Stimulated activated CD4-positive, alpha-beta T cell treated with anti-CD3 and anti-CD28 coated beads, Interleukin-4, amount 100 ng/mL, for 4 hours (primary cell): ENCODE measurements around the gene TMCC3.
"Not testable (repeated sequence)": the region's sequence is repeated elsewhere in the genome, so short reads cannot be mapped to it uniquely, and the experiment has no call there.

Experiments used
- DNase-seq, 2 experiments: peaks; one replicate each; pipeline ENCODE4 v3.0.0-alpha.2; 2020

The TMCC3 gene

DNA sequence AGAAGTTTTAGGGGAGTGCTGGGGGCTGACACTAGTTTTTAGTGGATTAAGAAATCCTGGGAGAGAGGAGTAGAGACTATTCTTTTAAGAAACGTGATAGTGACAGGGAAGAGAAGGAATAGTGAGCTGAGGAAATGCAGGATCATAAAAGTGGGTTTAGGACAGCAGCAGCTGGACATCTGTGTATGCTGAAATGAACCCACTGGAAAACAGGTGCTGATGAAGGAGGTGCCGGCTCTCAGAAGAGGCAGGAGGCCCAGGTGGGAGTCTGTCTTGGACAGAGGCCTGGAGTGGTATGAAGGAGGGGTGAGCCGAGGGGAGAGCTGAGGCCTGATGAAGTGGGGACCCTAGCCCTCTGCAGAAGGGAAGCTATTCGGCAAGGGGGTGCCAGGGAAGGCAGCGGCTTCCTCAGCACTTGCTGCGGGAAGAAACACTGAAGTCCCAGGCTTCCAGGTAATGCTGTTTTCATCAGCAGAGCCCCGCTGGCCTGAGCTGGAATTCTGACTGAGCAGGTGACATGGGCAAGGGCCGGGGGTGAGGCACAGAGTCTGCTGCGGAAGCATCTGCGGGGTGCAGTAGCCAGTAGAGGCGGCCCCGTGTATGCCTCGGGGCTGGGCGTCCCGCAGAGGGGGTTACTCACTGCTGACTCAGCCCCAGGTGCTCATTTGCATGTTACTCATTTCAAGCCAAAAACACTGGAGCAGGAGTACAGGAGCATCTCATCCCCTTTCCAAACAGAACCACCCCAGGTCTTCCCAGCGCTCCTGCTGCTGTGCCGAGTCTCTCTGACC lies 89.7 kb downstream of the TMCC3 start:
- DNase-seq = peak; percentile 8 to 17

- no peak for DNase-seq
Measured at GRCh38 chr12:94558612-94559011, 91.7 kb downstream of the TMCC3 start.

DNA sequence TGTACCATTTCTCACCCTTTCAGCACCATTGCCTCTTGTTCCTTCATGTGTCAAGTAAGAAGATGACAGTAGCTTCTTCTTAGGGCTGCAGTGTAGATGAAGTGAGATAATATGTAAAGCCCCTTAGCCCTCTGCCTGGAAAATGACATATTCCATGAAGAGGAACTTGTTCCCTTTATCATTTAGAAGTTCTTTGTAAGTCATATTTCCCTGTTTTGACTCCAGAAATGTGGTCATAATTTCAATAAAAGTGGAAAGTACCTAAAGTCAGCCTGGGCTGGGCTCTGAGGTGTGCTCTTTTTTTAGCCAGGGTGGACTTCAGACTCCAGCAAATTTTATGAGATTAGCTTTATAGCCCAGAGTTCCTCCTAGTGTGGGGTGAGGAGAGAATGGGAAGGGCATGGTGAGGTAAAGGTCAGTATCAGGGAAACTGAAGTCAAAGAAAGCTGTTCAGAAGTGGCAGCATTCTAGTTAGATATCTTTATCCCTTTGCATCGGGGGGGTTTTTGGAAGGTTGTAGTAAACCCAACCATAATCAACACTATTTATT lies 92.5 kb downstream of the TMCC3 start:
- no peak for DNase-seq

DNA sequence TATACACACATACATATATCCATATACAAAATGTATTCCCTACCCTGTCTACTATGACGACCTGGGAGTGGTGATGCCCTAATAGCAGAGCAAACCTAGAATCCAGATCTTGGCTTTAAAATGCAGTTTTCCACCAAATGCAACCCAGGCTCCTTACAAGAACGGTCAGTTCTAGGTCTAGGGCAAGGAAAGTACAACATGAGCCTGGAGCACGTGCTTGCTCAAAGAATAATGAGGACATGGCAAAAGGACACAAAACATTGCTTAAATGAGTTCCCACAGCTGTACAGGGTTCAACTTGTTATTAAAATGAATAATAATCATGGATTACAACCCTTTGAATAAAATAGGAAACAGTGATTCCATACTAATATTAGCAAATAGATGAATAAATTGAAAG lies 94.7 kb downstream of the TMCC3 start:
- no peak for DNase-seq

DNA sequence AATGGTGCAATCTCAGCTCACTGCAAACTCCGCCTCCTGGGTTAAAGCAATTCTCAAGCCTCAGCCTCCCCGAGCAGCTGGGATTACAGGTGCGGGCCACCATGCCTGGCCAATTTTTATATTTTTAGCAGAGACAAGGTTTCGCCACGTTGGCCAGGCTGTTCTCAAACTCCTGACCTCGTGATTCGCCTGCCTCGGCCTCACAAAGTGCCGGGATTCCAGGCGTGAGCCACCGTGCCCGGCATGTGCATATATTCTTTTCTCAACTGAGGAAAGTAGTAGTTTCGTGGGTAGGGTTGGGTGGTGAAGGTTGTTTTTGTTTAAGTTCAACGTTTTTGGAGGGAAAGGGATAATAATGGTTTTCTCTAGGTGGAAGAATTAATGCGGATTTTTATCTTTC lies 96.5 kb downstream of the TMCC3 start:
- no peak for DNase-seq

- DNase-seq = no peak
Measured at GRCh38 chr12:94553130-94553519, 97.2 kb downstream of the TMCC3 start.

DNA sequence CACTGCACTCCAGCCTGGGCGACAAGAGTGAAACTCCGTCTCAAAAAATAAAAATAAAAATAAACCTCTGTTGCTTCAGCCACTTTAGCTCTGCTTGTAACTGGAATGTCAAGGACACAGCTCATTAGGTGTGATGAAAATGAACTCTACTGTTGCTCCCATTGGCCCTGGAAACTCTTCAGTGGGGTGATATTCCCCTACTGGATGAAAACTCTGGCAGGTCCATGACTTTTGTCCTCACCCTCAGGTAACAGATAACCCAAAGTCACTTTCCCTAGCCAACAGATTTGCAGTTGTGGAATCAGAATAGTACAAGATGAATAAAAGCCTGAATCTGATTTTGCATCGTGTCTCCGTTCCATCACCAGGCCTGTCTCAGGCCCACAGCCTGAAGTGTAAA lies 98.5 kb downstream of the TMCC3 start:
- no peak for DNase-seq

DNA sequence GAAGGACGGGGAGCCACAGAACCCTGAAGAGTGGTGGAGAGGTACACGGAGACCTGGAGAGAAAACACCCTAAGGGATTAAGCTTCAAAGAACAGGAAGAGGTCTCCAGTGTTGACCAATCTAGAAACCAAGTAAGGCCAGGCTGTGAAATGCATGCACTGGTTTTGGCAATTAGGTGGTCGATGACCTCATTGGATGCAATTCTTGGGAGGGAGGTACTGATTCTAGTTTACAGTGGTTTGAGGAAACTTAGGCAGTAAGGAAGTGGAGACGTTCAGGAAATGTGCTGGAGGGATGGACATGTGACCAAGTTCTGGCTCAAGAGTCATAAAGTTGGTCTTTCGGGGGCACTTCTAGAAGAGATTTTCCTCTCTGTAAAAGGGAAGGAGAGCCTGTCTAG lies 99.4 kb downstream of the TMCC3 start:
- no peak for DNase-seq

- not testable (repeated sequence) for DNase-seq
Measured at GRCh38 chr12:94548833-94549232, 101.5 kb downstream of the TMCC3 start.

- DNase-seq = no peak
Measured at GRCh38 chr12:94545935-94546771, 104.2 kb downstream of the TMCC3 start.

DNA sequence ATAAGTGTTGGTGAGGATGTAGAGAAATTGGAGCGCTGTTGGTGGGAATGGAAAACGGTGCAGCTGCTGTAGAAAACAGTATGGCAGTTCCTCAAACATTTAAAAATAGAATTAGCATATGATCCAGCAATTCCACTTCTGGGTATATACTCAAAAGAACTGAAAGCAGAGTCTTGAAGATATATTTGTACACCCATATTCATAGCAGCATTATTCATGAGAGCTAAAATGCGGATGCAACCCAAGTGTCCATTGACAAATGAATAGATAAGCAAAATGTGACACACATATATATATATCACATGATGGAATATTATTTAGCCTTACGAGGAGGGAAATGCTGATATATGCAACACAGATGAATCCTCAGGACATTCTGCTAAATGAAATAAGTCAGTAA lies 106.0 kb downstream of the TMCC3 start:
- no peak for DNase-seq

DNA sequence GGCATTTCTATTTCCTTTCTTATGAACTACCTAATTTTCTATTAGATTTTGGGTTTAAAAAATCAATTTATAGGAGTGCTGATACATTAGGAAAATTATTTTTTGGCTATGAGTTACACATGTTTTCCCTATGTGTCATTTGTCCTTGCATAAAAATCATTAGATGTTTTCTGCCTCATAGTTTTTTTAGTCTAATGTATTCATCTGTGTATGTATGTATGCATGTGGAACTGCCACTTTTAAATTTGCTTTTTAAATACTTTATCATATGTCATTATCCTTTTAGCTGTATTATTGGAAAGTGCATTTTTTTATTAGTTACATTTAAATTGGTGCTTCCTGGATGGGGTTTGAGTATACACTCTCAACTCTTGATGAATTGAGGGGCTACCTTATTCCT lies 112.0 kb downstream of the TMCC3 start:
- no peak for DNase-seq

- DNase-seq = no peak
Measured at GRCh38 chr12:94536040-94536965, 114.1 kb downstream of the TMCC3 start.

DNA sequence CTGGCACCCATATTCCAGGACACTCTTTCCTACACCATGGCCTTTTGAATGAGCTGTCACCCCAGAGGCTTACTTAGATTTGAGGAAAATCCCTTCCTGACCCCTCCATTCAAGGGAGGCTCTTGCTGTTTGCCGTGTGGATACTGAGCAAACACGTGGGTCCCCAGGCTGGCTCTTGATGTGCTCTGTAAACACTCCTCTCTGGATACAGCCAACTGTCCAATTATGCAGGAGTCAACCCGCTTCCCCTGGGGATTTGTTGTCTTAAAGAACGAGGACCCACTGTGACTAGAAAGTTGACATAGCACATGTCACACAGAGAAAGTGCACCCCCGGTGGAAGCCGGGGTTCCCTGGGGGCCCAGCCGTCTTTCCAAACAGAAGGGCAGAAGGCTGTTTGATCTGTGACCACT lies 114.8 kb downstream of the TMCC3 start:
- DNase-seq = no peak

DNA sequence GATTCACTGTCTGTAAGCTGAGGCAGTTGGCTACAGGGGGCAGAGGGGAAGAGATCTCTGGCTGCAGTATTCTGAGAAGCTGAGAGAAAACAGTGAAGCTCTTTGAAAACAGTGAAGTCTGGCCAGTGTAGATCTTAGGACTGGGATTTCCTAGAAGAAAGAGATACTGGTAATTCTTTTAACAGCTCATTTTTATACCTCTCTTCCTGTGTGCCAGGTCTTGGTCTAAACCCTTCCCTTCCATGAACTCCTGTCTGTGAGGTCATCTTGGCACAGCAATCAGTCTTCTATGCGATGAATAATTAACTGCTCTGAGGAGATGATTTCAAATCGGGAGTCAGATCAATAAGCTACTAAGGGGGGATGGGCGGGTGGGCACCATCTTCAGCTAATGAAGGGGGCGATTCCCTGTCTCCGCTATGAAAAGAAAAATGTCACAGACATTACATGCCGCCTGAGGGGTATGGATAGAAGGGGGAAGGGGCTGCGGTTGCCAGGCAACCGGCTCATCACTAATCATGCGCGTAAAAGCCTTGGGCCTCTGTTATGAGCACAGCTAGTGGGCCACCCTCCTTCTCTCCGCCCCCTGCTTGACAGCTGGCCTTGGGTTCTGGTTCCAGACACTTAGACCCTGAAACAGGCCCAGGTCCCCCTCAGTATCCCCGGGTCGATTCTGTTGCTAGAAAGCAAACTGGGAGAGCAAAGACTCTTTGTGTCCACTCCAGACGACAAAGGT lies 115.4 kb downstream of the TMCC3 start:
- DNase-seq = no peak

GRCh38 chr12:94534278-94534677 lies 116.1 kb downstream of the TMCC3 start:
- DNase-seq = no peak

GRCh38 chr12:94532490-94533422 lies 117.6 kb downstream of the TMCC3 start:
- DNase-seq = peak; percentile 60 to 73

DNA sequence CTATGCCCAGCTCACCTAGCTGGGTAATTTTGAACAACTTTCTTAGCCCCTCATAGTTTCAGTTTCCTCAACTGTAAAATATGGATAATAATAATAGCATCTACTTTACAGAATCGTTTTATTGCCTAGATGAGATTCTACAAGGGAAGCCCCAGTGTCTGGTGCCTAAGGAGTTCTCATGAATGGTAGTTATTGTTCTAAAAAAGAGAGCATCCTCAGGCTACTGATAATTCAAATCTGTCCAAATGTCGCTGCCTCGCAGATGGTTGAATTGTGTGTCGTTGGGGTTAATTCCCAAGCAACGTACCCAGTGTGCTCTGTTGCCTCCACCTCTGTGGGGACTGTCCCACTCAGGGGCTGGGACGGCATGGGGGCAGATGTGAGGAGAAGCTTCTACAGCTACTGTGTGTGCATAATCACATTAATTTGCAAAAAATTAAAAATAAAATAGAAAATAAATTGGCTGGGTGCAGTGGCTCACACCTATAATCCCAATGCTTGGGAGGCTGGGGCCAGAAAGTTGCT lies 119.1 kb downstream of the TMCC3 start:
- no peak for DNase-seq

GRCh38 chr12:94525951-94526350 lies 124.4 kb downstream of the TMCC3 start:
- DNase-seq = no peak
